WTC11 (cell line): ENCODE data around the gene KLK13. TPM values are rescaled to one million over a fixed set of nuclear protein-coding genes. Genes with fewer than 3 reads are reported as not detected.

ENCODE experiments used
- ATAC-seq: fragments of 200-7000 bp; cut with Tn5 transposase; 2 replicates; pipeline ENCODE4 v1.10.0; 2021; ENCODE audit warnings: mild to moderate bottlenecking, moderate library complexity
- CTCF ChIA-PET: fragments of 300-600 bp; sonication (Branson Sonifier 250); formaldehyde crosslinking; loops from one replicate; lab custom pipeline; 2021; ENCODE audit warnings: antibody characterized with exemption; lab: Charles Lee
- POLR2A ChIA-PET: fragments of 350-600 bp; sonication (Branson Sonifier 250); formaldehyde crosslinking; loops from one replicate; lab custom pipeline; 2021; ENCODE audit warnings: antibody characterized with exemption; lab: Charles Lee
- DNase-seq: peaks from one replicate; pipeline ENCODE4 v3.0.0; 2021; ENCODE audit warnings: low spot score
- H3K27ac Mint-ChIP-seq: 2 replicates; pipeline ENCODE4 v1.8.0; 2021; ENCODE audit warnings: mixed read lengths
- H3K27me3 Mint-ChIP-seq: 2 replicates; pipeline ENCODE4 v1.8.0; 2021; ENCODE audit warnings: low read depth, mild to moderate bottlenecking, moderate library complexity, mixed read lengths
- H3K36me3 Mint-ChIP-seq: 2 replicates; pipeline ENCODE4 v1.8.0; 2021; ENCODE audit warnings: mixed read lengths
- H3K4me1 Mint-ChIP-seq: 2 replicates; pipeline ENCODE4 v1.8.0; 2022; ENCODE audit warnings: mixed read lengths
- H3K4me3 Mint-ChIP-seq: 2 replicates; pipeline ENCODE4 v1.8.0; 2021; ENCODE audit warnings: mild to moderate bottlenecking, moderate library complexity, mixed read lengths
- H3K9me3 Mint-ChIP-seq: 2 replicates; pipeline ENCODE4 v1.8.0; 2021; ENCODE audit warnings: mixed read lengths
- AR ChIP-seq: fragments of 250-450 bp; sonication (Bioruptor Pico); IDR thresholded peaks from 2 replicates; pipeline ENCODE4 v1.9.0; 2021; ENCODE audit warnings: mild to moderate bottlenecking
- ARID4B ChIP-seq: sonication (generic); formaldehyde crosslinking; IDR thresholded peaks from 2 replicates; pipeline ENCODE4 v1.8.0; 2023; ENCODE audit warnings: missing genetic modification reagents, mild to moderate bottlenecking, borderline replicate concordance
- ATF6 ChIP-seq: sonication (generic); formaldehyde crosslinking; IDR thresholded peaks from 2 replicates; pipeline ENCODE4 v1.8.1; 2023; ENCODE audit warnings: mild to moderate bottlenecking, missing genetic modification reagents
- CREM ChIP-seq: sonication (generic); formaldehyde crosslinking; IDR thresholded peaks from 2 replicates; pipeline ENCODE4 v1.8.1; 2022; ENCODE audit warnings: mild to moderate bottlenecking, missing genetic modification reagents, moderate library complexity
- ETV6 ChIP-seq: sonication (generic); formaldehyde crosslinking; IDR thresholded peaks from 2 replicates; pipeline ENCODE4 v1.8.1; 2022; ENCODE audit warnings: mild to moderate bottlenecking, missing genetic modification reagents
- GTF2I ChIP-seq: fragments of 250-450 bp; sonication (Bioruptor Pico); conservative IDR thresholded peaks from 2 replicates; pipeline ENCODE4 v1.4.0; 2021; ENCODE audit warnings: mild to moderate bottlenecking
- MXD4 ChIP-seq: fragments of 250-450 bp; sonication (Bioruptor Pico); IDR thresholded peaks from 2 replicates; pipeline ENCODE4 v1.8.0; 2021; ENCODE audit warnings: mild to moderate bottlenecking, moderate library complexity, borderline replicate concordance
- NR3C1 ChIP-seq: sonication (generic); formaldehyde crosslinking; conservative IDR thresholded peaks from 2 replicates; pipeline ENCODE4 v1.8.1; 2023; ENCODE audit warnings: low read depth, mild to moderate bottlenecking, missing genetic modification reagents
- RELA ChIP-seq: sonication (generic); formaldehyde crosslinking; IDR thresholded peaks from 2 replicates; pipeline ENCODE4 v1.8.1; 2022; ENCODE audit warnings: missing genetic modification reagents, mild to moderate bottlenecking, borderline replicate concordance
- RORB ChIP-seq: fragments of 250-450 bp; sonication (Bioruptor Pico); IDR thresholded peaks from 2 replicates; pipeline ENCODE4 v1.9.0; 2021; ENCODE audit warnings: mild to moderate bottlenecking
- SMAD3 ChIP-seq: sonication (generic); formaldehyde crosslinking; IDR thresholded peaks from 2 replicates; pipeline ENCODE4 v1.8.0; 2022; ENCODE audit warnings: missing genetic modification reagents, mild to moderate bottlenecking, borderline replicate concordance
- TEAD4 ChIP-seq: sonication (generic); formaldehyde crosslinking; IDR thresholded peaks from 2 replicates; pipeline ENCODE4 v1.8.0; 2022; ENCODE audit warnings: mild to moderate bottlenecking, missing genetic modification reagents
- ZNF232 ChIP-seq: sonication (generic); formaldehyde crosslinking; IDR thresholded peaks from 2 replicates; pipeline ENCODE4 v1.8.0; 2022; ENCODE audit warnings: mild to moderate bottlenecking, missing genetic modification reagents
- ZNF281 ChIP-seq: sonication (generic); formaldehyde crosslinking; IDR thresholded peaks from 2 replicates; pipeline ENCODE4 v1.8.0; 2023; ENCODE audit warnings: mild to moderate bottlenecking, missing genetic modification reagents
- ZNF423 ChIP-seq: fragments of 250-450 bp; sonication (Bioruptor Pico); IDR thresholded peaks from 2 replicates; pipeline ENCODE4 v2.1.2; 2022; ENCODE audit warnings: mild to moderate bottlenecking, moderate library complexity
- total RNA-seq: library from RNA; stranded (reverse); gene quantifications from 3 replicates; pipeline ENCODE4 v1.2.3, GENCODE V29; 2021

The KLK13 gene
- total RNA-seq, 1 experiment from 2014 or later = 3.1 TPM

GRCh38 chr19:51023946-51024345, 40.9 kb downstream of the KLK13 start:
- ChIA-PET POLR2A (no interaction called here), CTCF (interaction anchor here (8.5 kb wide), 1 partner anchor 69 kb away, joined by 347 read pairs; no protein-coding TSS in a partner anchor)
- DNase-seq (no peak), ATAC-seq (no peak)
- TF ChIP-seq ZNF232 (CRISPR knock-in tag) (no peak), TEAD4 (CRISPR knock-in tag) (no peak), CREM (CRISPR knock-in tag) (no peak)
- Mint-ChIP-seq H3K4me3 (no peak overlapping the region), H3K9me3 (no peaks in the 10 kb centered on the region), H3K27me3 (peaks cover 19% of the 10 kb centered on the region), H3K27ac (no peak overlapping the region), H3K36me3 (no peaks in the 10 kb centered on the region), H3K4me1 (peaks cover 46% of the 10 kb centered on the region)

GRCh38 chr19:51022526-51022925, 42.4 kb downstream of the KLK13 start:
- no peaks in the 10 kb centered on the region for H3K36me3 Mint-ChIP-seq
- no peaks in the 10 kb centered on the region for H3K9me3 Mint-ChIP-seq
- H3K27me3 Mint-ChIP-seq = peaks cover 34% of the 10 kb centered on the region
- peaks cover 47% of the 10 kb centered on the region for H3K4me1 Mint-ChIP-seq
- TF ChIP-seq ZNF423 = no peak
- TF ChIP-seq MXD4 (CRISPR knock-in tag) = no peak
- no peak for TF ChIP-seq GTF2I
- TF ChIP-seq ZNF281 = no peak
- no peak for TF ChIP-seq RELA
- TF ChIP-seq ARID4B (CRISPR knock-in tag) = no peak
- no peak for TF ChIP-seq NR3C1 (CRISPR knock-in tag)
- TF ChIP-seq RORB = no peak
- no peak for TF ChIP-seq SMAD3 (CRISPR knock-in tag)
- TF ChIP-seq ETV6 (CRISPR knock-in tag) = no peak
- no peak for TF ChIP-seq AR (CRISPR knock-in tag)
- no peak for TF ChIP-seq ATF6 (CRISPR knock-in tag)
- TF ChIP-seq TEAD4 (CRISPR knock-in tag) = no peak
- no peak overlapping the region for H3K27ac Mint-ChIP-seq
- DNase-seq (no peak), ATAC-seq (no peak)
- H3K4me3 Mint-ChIP-seq = no peak overlapping the region
- ChIA-PET POLR2A (interaction anchor here (0.5 kb wide), 1 partner anchor 26 kb away, joined by 5 read pairs; no protein-coding TSS in a partner anchor), CTCF (interaction anchor here (8.5 kb wide), 1 partner anchor 71 kb away, joined by 347 read pairs; no protein-coding TSS in a partner anchor)
